Activated CD4-positive, alpha-beta T cell treated with anti-CD3 and anti-CD28 coated beads, Interleukin-2, amount 10 ng/mL, durations not matched to agents 24 days and 14 days (primary cell): ENCODE data around the gene C6orf120. TPM values are rescaled to one million over a fixed set of nuclear protein-coding genes. Genes with fewer than 3 reads are reported as not detected.
A peak's percentile ranks its signal among the peaks of the same experiment; 100 is the strongest.

Source experiments
- DNase-seq: peaks from one replicate; pipeline ENCODE4 v3.0.0; 2022
- H3K27ac Mint-ChIP-seq: one replicate; pipeline ENCODE4 v1.8.0; 2022; ENCODE audit warnings: mild to moderate bottlenecking, mixed read lengths
- H3K27me3 Mint-ChIP-seq: one replicate; pipeline ENCODE4 v1.8.0; 2022; ENCODE audit warnings: mixed read lengths
- H3K36me3 Mint-ChIP-seq: one replicate; pipeline ENCODE4 v1.8.0; 2022; ENCODE audit warnings: low read depth, mild to moderate bottlenecking, mixed read lengths
- H3K4me1 Mint-ChIP-seq: one replicate; pipeline ENCODE4 v1.8.0; 2021; ENCODE audit warnings: mixed read lengths
- H3K4me3 Mint-ChIP-seq: one replicate; pipeline ENCODE4 v1.8.0; 2022; ENCODE audit warnings: mild to moderate bottlenecking, moderate library complexity, mixed read lengths
- H3K9me3 Mint-ChIP-seq: one replicate; pipeline ENCODE4 v1.8.0; 2021; ENCODE audit warnings: mixed read lengths
- intact Hi-C: fragments of 100-400 bp; cut with micrococcal nuclease; formaldehyde crosslinking; loops from one replicate; pipeline ENCODE4 v1.15.1; 2023
- total RNA-seq: library from RNA; stranded (reverse); gene quantifications from 2 replicates; pipeline ENCODE4 v1.2.3, GENCODE V29; 2022

The C6orf120 gene
- total RNA-seq, 1 donor from 2014 or later: 23.8 TPM

DNA sequence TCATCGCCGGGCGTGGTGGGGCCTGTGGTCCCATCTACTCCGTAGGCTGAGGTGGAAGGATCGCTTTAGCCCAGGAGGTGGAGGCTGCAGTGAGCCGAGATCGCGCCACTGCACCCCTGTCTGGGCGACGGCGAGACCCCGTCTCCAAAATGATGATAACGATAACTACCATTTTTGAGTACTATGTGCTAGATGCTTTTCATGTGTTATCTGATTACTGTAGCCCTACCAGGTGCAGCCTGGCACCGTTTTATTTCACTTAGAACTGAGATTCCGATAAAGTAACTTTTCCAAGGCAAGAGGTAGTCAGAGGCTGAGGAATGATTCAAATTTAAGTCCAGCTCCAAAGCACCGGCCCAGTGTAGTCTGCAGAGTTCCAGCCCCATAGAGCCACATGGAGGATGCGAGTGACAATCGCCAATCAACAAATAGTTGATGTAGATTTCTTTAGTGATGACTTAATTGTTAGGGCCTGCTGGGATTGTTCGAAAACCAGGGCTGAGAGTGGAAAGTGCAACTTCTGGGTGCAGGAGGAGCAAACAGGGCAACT lies 50.2 kb downstream of the C6orf120 start:
- Mint-ChIP-seq H3K9me3 (no peaks in the 10 kb centered on the region), H3K27ac (peak overlapping the region; percentile 94), H3K36me3 (peaks cover 14% of the 10 kb centered on the region), H3K4me3 (peak overlapping the region; percentile 100), H3K4me1 (peaks cover 28% of the 10 kb centered on the region), H3K27me3 (no peaks in the 10 kb centered on the region)
- DNase-seq: no peak
- intact Hi-C loops: loop anchor here (5.0 kb wide), 1 partner anchor 555 kb away; the partner anchor contains the start of gene FAM120B

Other genes starting within 250 kb of the C6orf120 start
- 29.0 and 33.3 TPM in 2 replicates for gene WDR27, start 97 bp upstream of the C6orf120 start, total RNA-seq
- 91.2 and 92.2 TPM in 2 replicates for gene PHF10, start 22.4 kb downstream of the C6orf120 start, total RNA-seq
- gene DYNLT2, start 49.4 kb downstream of the C6orf120 start, total RNA-seq: 2.1 TPM in 2 replicates
- 26.2 and 27.9 TPM in 2 replicates for gene ERMARD, start 49.5 kb downstream of the C6orf120 start, total RNA-seq